HG03280 (cell line): ENCODE results near the gene MBTPS2.
A peak's percentile ranks its signal among the peaks of the same experiment; 100 is the strongest.
"Not testable (repeated sequence)": the region's sequence is repeated elsewhere in the genome, so short reads cannot be mapped to it uniquely, and the experiment has no call there.

Source experiments
- ATAC-seq: cut with Tn5 transposase; IDR thresholded peaks from one replicate; pipeline ENCODE4 v1.9.1; 2021; ENCODE audit warnings: mild to moderate bottlenecking, moderate library complexity; ENCODE audit not compliant: unreplicated experiment

Gene MBTPS2

DNA sequence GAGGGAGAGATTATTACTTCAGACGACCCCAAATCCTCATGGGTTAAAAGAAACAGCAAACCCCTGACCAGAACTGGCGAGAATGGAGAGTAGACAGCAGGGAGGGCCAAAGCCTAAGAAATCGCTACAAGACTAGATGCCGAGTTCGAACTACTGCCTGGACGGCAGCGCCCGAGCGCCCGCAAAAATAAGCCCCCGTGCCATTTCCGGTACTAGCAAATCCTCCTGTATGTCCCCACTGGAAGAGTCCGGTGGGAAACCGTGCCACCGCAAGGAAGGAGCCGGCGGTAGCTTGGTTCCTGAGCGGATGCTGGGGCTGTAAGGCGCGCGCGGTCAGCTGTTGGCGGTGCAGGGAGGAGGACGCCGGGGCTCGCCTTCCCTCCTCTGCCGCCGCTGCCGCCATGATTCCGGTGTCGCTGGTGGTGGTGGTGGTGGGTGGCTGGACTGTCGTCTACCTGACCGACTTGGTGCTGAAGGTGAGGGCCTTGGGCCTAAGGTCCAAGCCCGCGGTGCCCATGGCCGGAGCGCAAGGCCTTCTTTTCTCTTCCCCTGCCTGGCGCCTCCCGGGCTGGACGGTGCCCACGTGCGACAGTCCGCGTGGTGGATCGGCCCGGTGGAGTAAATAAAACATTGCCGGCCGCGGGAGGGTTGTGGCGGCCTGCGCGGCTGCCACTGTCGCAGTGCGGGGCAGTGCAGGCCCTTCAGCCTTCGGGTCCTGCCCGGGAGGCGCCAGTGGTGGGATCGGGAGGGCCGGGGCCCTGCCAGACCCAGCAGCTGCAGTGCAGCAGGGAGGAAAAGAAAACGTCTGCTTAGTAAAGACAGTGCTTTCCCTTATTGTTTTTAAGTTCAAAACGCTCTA is at the start of gene MBTPS2:
Gene MBTPS2 (plus strand): TSS at position 284 of the 859 bp plus-strand sequence. CDS start 118 bp downstream, at position 402.
- peak; percentile 89 for ATAC-seq

DNA sequence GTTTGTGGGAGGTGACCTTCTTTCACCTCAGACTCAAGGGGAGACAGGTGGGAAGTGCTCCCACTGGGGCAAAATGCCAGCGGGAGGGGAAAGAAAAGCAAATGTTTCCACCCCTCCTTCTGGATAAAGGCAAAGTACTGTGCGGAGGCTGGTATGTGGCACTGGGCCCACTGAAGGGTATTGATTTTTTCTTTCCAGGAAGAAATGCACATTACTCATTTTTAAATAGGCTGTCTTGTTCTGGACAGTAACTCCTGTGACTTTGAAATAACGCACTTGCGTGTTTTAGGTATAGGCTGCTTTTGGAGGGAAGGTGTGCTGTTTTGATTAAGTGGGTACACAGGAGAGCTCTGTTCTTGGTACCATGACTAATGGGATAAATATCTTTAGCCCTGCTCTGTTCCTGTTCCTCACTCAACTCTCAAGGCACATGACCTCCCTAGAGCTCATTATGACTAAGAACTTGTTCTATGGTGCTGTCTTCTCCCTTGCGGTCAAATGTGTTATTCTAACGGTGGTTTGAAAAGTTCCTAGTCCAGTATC is 40.7 kb upstream of the MBTPS2 start:
- ATAC-seq, result no peak

DNA sequence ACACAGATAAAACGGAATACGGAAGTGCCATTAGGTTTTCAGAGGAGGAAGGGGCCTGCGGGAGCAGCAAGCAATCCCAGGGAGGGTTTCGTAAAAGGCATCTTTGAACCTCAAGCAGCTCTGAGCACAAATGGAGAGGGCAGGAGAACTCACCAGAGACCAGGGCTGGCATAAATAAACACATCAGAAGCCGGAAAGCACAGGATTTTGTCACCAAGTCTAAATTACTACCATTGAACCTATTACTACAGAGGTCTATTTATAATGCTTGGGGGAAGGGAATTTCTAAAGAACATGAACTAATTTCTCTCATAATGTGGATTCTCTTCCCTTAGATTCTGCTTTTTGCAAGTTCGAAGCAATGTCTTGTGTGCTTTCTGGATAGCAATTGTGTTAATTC is 39.6 kb upstream of the MBTPS2 start:
- ATAC-seq, result no peak

DNA sequence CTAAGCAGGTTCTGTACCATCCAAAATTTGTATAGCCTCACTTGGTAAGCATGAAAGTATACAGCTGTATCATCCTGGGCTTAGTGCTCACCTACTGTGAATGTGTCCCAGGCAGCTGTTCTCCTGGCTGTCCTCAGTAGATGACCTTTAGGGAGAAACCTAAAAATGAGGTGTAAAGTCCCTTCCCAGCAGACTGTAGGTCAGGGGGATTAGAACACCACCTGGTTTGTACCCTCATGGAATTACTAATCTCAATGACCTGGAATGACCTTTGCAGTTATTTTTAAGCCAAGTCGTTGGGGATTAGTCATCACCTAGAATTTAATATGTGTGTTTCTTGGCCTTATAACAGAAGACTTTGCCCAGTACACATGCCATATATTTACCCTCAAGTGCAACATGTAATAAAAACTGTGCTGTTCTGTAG is 39.1 kb upstream of the MBTPS2 start:
- no peak for ATAC-seq

DNA sequence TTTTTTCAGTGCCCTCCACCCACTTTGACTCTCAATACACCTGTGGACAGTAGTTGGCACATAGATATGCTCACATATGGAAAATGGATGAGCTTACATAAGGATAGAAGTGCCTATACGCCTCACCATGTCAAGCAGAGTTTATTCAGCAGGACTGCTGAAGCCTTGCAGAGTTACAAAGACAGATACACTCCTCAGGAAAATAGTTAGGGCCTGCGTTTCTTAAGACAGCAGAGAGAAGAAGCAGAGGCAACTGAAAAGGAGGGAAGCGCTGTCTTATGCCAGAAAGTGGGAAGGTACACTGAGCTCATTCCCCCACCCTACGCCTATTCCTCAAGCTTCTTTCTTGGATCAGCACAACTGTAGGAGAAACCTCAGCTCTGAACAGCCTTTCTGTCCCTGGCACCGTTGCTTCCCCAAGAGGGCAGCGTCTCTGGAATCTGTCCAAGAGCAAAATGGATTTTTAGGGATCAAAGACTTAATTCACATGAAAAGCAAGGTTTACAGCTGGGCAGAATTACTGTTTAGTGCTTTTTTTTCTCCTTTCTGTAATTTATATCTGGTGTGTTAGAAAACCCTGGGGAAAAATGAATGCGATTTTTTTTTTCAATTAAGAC is 37.3 kb upstream of the MBTPS2 start:
- ATAC-seq, result no peak

DNA sequence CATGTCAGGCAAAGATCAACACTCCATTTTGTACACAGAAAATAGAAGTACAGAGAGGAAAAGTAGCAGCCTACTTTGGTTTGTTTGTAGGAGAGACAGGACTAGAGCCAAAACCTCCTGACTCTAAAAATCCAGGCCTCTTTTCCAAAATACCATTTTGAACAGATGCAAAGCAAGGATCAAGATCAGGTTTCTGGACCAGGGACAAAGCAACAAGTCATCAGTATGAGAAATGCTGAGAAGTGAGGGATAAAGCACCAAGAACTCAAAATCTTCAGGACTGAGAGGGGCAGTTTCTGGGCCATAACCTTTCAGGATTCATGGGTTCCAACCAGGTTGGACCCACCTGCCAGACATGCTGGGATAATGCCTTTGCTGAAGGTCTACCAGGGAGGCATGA is 36.6 kb upstream of the MBTPS2 start:
- no peak for ATAC-seq

DNA sequence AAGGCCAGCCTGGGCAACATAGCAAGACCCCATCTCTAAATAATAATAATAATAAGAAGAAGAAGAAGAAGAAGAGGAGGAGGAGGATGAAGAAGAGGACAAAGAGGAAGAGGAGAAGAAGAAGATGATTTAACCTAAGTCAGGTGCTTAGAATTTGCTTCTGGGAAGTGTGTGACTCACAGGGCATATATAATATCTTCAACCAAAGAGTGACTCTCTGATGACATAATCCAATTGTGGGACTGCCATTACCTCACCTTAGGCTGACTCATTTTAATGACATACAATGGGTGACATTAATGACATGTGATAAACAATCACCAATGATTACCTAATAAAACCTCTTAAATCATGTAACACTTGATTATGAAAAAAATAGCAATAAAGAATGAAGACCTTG is 32.7 kb upstream of the MBTPS2 start:
- ATAC-seq, result no peak

DNA sequence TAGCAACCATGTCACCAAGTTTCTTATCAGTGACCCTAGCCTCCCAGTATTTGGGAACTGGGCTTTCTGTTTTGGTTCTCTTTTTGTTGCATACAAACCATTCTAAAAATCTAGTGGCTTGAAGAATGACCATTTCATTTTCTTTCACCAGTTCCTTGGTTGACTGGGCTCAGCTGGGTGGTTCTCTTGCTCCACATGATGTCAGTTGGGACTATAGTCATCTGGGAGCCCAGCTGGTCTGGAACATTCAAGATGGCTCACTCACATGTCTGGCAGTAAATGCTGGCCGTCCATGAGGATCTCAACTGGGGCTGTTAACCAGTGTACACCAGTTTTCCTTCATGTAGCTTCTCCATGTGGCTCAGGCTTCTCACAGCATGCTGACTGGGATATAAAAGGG is 27.6 kb upstream of the MBTPS2 start:
- ATAC-seq, result no peak

DNA sequence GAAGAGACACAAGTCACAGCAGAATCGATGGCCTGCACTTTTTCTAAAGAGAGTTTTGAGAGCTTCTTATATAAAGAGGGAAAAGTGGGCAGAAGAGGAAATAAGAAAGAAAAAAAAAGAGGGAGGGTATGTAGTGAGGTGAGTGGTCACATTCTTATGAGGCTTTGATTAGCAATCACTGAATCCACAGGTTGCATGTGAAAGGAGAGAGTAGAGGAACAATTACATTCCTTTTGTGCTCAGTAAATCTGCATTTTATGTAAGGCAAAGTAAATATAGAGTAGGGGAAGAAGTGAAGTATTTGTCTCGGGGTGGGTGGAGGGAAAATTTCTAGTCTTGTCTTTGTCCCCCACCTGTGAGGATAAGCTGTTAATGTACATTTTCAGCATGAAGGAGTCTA is 26.8 kb upstream of the MBTPS2 start:
- no peak for ATAC-seq

DNA sequence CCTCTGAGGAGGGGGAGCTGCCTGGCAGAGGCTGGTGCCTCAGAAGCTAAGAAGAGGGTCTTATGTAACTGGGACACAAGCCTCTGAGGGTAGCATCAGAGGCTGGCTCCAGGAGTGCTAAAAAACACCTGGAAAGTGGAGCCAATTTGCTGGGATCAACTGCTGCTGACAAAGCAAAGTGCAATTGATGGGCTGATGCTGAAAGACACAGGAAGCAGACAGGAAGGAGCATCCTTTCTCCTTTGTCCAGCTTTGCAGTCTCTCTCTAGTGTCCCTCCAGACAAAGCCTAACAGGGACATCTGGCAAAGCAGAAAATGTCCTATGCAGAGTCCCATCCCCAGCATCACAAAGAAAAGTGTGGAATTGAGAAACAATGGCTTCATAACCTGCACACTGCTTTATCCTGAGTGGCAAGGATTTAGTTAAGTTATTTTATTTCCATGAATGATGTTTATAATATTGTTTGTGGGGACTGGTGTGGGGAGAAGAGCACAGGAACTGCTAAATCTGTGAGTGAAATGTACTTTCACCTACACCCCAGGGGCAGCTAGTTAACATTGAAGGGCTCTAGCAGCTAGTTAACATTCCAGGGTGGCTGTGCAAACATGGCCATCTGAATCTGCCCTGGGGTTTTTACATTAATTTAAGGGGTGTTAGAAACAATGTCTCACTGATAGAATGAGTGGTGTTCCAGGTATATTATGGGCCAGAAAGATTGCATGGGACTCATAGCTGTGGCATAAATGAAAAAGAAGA is 25.6 kb upstream of the MBTPS2 start:
- ATAC-seq, result no peak

DNA sequence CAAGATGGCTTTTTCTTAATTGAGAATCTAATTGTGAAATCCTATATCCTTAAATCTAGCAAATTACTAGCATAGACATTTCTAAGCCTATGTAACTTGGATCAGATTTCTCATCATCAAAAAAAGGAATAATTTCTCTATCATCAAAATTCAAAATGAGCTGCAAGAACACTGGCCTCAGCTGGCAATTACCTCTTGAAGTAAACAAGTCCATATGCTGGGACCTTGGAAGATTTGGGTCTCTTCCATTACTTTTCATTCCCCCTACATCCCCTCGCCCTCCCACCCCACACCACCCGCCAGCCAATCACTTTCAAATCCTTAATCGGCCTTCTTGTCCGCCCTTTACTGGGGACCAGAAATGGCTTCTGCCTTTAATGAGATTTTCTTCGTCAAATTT is 23.3 kb upstream of the MBTPS2 start:
- no peak for ATAC-seq

DNA sequence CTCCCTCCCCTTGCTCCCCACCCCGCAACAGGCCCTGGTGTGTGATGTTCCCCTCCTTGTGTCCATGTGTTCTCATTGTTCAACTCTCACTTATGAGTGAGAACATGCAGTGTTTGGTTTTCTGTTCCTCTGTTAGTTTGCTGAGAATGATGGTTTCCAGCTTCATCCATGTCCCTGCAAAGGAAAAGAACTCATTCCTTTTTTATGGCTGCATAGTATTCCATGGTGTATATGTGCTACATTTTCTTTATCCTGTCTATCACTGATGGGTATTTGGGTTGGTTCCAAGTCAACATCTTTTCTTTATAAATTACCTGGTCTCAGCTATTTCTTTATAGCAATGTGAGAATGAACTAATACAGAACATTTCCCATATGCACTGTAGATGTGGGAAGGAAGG is 19.2 kb upstream of the MBTPS2 start:
- not testable (repeated sequence) for ATAC-seq

DNA sequence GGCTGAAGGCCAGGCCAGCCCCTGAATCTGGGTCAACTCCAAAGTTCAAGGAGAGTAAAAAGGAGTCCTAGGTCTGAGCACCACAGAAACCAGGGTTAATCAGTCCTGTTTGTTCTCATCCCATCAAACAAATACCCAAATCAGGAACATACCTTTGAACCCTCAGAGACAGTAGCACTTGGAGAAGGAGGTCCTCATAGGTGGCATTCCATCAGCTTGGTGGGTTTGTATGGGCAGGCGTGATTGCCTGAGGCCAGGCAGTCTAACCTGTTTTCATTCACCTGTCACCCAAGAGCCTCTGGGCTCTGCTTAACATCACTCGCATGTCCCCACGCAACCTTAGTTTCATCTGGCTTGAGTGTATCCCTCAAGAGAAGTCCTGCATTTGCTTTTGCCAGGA is 17.5 kb upstream of the MBTPS2 start:
- no peak for ATAC-seq

DNA sequence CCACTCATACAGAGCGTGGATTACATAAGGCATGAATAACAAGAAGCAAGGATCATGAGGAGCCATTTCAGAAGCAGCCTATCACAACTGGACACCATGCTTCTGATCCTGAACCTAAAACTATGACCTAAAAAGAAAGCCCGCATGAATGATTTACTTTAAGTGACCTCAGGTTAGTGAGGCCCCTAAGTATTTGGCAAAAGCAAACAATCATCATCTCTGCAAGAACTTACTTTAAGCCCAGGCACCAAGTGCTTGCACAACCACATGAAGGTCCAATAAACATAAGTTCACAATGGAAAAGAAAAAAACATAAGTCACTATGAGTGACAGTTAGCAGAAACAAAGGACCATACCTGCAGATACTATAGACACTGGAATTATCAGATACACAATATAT is 7.9 kb upstream of the MBTPS2 start:
- no peak for ATAC-seq

DNA sequence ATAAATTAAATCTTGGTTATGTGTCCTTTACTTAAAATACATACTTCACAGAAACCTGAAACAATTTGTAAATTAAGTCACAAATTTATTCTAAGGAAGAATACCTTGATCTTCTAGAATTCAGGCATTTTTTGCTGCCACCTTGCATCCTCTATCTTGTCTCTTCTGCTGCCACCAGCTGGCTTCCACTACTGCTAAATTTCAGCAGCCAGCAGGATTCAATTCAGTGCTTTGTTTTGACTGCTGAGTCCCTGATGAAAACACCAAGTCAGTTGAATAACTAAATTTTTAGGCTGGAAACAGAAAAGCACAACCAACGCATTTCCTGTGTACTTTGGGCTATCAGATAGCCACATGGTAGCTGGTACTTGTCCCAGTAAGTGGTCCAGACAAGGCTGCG is 2.4 kb upstream of the MBTPS2 start:
- ATAC-seq, result no peak

DNA sequence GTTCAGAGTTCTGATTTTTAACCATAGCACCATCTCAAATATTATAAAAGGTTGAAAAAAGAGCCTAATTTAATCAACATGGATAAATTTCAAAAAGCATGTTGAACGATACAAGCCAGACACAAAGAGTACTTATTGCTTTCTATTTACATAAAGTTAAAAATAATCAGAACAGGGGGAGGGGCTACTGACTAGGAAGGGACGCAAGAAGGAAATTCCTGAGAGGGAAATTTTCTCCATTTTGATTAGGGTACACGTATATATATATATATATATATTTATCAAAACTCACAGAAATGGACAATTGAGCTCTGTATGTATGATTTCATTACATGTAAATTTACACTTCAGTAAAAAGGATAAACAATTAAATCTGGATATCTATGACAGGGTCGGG is 482 bp upstream of the MBTPS2 start:
- ATAC-seq, result peak; percentile 18

DNA sequence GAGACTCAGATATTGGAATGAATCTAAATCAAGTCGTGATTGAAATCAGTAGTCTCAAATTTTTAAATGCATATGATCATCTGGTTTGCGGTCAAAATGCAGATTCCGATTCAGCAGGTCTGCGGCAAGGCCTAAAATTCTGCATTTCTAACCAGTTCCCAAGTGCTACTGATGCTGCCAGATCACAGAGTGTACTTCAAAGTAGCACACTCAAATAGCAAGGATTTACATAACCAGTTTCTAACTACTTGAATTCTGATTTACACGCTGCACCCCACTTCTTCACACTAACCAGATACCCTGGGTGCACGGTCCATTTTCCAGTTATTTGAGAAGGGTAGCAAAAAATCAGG is 752 bp downstream of the MBTPS2 start:
- ATAC-seq, result no peak

DNA sequence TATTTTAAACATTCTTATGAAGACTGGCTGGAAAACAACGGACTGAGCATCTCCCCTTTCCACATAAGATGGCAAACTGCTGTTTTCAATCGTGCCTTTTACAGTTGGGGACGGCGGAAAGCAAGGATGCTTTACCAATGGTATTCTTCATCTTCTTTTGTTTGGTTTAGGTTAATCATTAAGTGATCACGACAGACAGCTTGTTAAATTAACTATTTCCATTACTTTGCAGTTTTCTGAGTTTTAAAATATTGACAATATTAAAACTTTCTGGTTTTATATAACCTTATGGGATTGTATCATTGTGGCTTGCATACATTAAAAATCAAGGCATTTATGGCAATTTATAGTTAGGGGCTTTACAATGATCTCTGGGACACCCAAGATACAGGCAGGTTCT is 3.8 kb downstream of the MBTPS2 start:
- ATAC-seq, result no peak

DNA sequence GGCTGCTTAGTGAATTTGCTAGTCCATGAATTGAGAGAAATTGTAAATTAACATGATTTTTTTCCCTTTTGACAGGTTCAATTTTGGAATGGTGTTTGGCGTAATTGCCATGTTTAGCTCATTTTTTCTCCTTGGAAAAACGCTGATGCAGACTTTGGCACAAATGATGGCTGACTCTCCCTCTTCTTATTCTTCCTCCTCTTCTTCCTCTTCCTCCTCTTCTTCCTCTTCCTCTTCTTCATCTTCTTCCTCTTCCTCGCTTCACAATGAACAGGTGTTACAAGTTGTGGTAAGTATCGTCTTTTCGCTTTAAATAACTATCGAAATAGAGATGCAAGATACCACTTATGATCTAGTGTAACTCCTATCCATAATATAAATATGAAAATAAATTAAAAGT is 5.7 kb downstream of the MBTPS2 start:
- ATAC-seq, result no peak

DNA sequence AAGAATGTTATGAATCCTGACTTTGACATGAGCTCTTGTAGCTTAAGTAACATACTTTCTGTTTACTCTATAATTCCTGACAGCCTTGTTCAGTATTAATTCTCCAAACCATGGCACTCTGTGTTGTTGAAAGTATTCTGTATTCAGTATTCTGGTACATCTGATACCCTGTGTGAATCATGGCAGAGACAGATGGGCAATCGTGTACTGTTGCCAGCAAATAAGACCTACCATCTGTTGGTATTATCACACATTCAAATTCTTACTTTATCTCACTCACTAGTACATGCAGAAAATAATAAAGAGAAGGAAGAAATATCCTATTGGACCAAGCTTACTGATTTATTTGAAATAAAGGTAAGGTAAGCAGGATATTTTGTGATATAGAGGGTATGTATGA is 7.9 kb downstream of the MBTPS2 start:
- no peak for ATAC-seq

DNA sequence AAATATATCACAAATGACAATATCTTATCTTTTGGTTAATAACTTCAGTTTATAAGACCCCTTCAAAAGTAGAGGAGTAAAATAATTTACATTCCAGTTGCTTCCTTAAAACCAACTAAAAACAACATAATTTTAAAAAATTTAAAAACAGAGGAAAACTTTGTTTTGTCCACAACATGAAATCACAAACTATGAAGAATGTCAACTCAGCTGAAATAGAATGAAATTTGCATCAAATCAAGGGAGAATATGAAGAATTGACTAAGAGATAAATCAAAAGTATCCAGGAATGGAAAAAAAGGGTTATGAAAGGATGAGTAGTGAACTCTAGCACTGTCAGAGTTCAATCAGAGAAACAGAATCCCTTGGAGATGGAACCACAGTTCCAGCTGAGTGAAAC is 14.2 kb downstream of the MBTPS2 start:
- ATAC-seq, result no peak
